ENCODE data around the gene SPINK1.

DNA sequence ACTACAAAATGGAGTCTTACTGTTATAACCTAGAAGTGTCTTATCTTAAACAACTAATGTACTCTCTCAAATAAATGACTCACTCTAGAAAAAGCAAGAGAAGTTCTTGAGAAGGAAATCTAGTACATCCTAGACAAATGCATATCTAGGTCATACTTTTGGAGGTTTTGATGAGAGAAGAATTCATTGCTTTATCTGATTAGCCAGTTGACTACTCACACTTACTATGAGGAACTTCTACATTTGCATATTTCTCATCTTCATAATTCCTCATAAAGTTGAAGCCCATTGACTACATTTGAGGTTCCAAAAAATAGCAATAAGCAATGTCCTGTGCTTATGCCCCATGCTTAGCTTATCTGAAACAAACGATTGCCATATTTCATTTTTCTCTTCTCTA lies 51.8 kb downstream of the SPINK1 start:
- TF ChIP-seq SRF (IDR thresholded peaks at IDR 0.05; ENCODE audit: low read depth) = no peak
- TF ChIP-seq POLR2A (IDR thresholded peaks at IDR 0.05; ENCODE audit: borderline replicate concordance, extremely low read depth, insufficient read depth, insufficient read length) = no peak
- TF ChIP-seq, protein P1, sequence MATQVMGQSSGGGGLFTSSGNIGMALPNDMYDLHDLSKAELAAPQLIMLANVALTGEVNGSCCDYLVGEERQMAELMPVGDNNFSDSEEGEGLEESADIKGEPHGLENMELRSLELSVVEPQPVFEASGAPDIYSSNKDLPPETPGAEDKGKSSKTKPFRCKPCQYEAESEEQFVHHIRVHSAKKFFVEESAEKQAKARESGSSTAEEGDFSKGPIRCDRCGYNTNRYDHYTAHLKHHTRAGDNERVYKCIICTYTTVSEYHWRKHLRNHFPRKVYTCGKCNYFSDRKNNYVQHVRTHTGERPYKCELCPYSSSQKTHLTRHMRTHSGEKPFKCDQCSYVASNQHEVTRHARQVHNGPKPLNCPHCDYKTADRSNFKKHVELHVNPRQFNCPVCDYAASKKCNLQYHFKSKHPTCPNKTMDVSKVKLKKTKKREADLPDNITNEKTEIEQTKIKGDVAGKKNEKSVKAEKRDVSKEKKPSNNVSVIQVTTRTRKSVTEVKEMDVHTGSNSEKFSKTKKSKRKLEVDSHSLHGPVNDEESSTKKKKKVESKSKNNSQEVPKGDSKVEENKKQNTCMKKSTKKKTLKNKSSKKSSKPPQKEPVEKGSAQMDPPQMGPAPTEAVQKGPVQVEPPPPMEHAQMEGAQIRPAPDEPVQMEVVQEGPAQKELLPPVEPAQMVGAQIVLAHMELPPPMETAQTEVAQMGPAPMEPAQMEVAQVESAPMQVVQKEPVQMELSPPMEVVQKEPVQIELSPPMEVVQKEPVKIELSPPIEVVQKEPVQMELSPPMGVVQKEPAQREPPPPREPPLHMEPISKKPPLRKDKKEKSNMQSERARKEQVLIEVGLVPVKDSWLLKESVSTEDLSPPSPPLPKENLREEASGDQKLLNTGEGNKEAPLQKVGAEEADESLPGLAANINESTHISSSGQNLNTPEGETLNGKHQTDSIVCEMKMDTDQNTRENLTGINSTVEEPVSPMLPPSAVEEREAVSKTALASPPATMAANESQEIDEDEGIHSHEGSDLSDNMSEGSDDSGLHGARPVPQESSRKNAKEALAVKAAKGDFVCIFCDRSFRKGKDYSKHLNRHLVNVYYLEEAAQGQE (IDR thresholded peaks at IDR 0.05; ENCODE audit: low read depth) = no peak
- TF ChIP-seq, protein P2, sequence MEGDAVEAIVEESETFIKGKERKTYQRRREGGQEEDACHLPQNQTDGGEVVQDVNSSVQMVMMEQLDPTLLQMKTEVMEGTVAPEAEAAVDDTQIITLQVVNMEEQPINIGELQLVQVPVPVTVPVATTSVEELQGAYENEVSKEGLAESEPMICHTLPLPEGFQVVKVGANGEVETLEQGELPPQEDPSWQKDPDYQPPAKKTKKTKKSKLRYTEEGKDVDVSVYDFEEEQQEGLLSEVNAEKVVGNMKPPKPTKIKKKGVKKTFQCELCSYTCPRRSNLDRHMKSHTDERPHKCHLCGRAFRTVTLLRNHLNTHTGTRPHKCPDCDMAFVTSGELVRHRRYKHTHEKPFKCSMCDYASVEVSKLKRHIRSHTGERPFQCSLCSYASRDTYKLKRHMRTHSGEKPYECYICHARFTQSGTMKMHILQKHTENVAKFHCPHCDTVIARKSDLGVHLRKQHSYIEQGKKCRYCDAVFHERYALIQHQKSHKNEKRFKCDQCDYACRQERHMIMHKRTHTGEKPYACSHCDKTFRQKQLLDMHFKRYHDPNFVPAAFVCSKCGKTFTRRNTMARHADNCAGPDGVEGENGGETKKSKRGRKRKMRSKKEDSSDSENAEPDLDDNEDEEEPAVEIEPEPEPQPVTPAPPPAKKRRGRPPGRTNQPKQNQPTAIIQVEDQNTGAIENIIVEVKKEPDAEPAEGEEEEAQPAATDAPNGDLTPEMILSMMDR (IDR thresholded peaks at IDR 0.05 in 2 of 3, conservative IDR thresholded peaks at IDR 0.05 in 1 of 3; ENCODE audit: borderline replicate concordance in 1 of 3, insufficient read depth in 1 of 3, low read depth in 2 of 3, low read length in 2 of 3) = no peak
- TF ChIP-seq CBX3 (IDR thresholded peaks at IDR 0.05; ENCODE audit: low read depth) = no peak
- TF ChIP-seq ZNF274 (IDR thresholded peaks at IDR 0.05; ENCODE audit: low read depth, low read length) = no peak
- TF ChIP-seq YY1 (IDR thresholded peaks at IDR 0.05; ENCODE audit: extremely low read depth, insufficient replicate concordance, low read depth, low read length) = no peak
- TF ChIP-seq RAD21 (IDR thresholded peaks at IDR 0.05; ENCODE audit: low read depth) = no peak
- no peak for TF ChIP-seq EZH2 (IDR thresholded peaks at IDR 0.05)
- TF ChIP-seq SIN3A (IDR thresholded peaks at IDR 0.05; ENCODE audit: low read depth) = no peak
- no peak for TF ChIP-seq POLR2AphosphoS5 (IDR thresholded peaks at IDR 0.05; ENCODE audit: low read depth, low read length)
